RWPE2 (cell line): ENCODE measurements around the gene HSF2BP.

Source experiments
- ATAC-seq: fragments of 200-7000 bp; cut with Tn5 transposase; 3 replicates; pipeline ENCODE4 v1.9.1; 2021; ENCODE audit warnings: low read depth
- DNase-seq: peaks from one replicate; pipeline ENCODE4 v3.0.0-alpha.2; 2020; ENCODE audit warnings: low spot score
- H3K27ac ChIP-seq: fragments of 450-650 bp; 2 replicates; pipeline ENCODE4 v1.5.1; 2017; ENCODE audit warnings: mild to moderate bottlenecking; ENCODE audit not compliant: poor library complexity, severe bottlenecking
- H3K27me3 ChIP-seq: fragments of 250-450 bp; sonication (Bioruptor Pico); 2 replicates; pipeline ENCODE4 v1.5.1; 2021; ENCODE audit warnings: mild to moderate bottlenecking, moderate library complexity; ENCODE audit not compliant: insufficient read depth, poor library complexity, severe bottlenecking
- H3K36me3 ChIP-seq: fragments of 250-450 bp; sonication (Bioruptor Pico); 2 replicates; pipeline ENCODE4 v1.5.1; 2020; ENCODE audit warnings: low read depth, mild to moderate bottlenecking, moderate library complexity
- H3K4me1 ChIP-seq: fragments of 250-450 bp; sonication (Bioruptor Pico); 2 replicates; pipeline ENCODE4 v1.5.1; 2021; ENCODE audit warnings: mild to moderate bottlenecking, moderate library complexity; ENCODE audit not compliant: insufficient read depth, poor library complexity, severe bottlenecking
- H3K4me3 ChIP-seq: fragments of 250-450 bp; sonication (Bioruptor Pico); 2 replicates; pipeline ENCODE4 v1.5.1; 2021; ENCODE audit warnings: mild to moderate bottlenecking, moderate library complexity; ENCODE audit not compliant: severe bottlenecking
- H3K9me3 ChIP-seq: fragments of 250-450 bp; sonication (Bioruptor Pico); 2 replicates; pipeline ENCODE4 v1.5.1; 2021; ENCODE audit warnings: mild to moderate bottlenecking, moderate library complexity; ENCODE audit not compliant: severe bottlenecking
- TF ChIP-seq, protein P1 (sequence below): fragments of 450-650 bp; IDR thresholded peaks from one replicate; pipeline ENCODE4 v1.5.1; 2017; ENCODE audit warnings: mild to moderate bottlenecking, moderate library complexity; ENCODE audit not compliant: poor library complexity, severe bottlenecking

HSF2BP gene

DNA sequence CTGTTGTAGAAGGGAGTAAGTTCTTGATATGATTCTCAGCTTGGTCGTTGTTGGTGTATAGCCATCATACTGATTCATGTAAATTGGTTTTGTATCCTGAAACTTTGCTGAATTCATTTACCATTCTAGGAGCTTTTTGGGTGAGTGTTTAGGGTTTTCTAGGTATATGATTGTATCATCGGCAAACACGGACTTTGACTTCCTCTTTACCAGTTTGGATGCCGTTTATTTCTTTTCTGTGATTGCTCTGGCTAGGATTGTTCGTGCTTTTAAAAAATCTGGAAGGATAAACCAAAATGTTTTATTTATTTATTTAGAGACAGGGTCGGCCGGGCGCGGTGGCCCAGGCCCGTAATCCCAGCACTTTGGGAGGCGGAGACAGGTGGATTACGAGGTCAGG is 20.7 kb upstream of the HSF2BP start:
- H3K27me3 ChIP-seq: no peaks in the 10 kb centered on the region
- H3K27ac ChIP-seq: no peak overlapping the region
- DNase-seq (no peak), ATAC-seq (no peak)
- H3K36me3 ChIP-seq: peaks cover 92% of the 10 kb centered on the region
- H3K4me1 ChIP-seq: no peaks in the 10 kb centered on the region
- H3K4me3 ChIP-seq: no peak overlapping the region
- TF ChIP-seq, protein P1, sequence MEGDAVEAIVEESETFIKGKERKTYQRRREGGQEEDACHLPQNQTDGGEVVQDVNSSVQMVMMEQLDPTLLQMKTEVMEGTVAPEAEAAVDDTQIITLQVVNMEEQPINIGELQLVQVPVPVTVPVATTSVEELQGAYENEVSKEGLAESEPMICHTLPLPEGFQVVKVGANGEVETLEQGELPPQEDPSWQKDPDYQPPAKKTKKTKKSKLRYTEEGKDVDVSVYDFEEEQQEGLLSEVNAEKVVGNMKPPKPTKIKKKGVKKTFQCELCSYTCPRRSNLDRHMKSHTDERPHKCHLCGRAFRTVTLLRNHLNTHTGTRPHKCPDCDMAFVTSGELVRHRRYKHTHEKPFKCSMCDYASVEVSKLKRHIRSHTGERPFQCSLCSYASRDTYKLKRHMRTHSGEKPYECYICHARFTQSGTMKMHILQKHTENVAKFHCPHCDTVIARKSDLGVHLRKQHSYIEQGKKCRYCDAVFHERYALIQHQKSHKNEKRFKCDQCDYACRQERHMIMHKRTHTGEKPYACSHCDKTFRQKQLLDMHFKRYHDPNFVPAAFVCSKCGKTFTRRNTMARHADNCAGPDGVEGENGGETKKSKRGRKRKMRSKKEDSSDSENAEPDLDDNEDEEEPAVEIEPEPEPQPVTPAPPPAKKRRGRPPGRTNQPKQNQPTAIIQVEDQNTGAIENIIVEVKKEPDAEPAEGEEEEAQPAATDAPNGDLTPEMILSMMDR: no peak
- no peaks in the 10 kb centered on the region for H3K9me3 ChIP-seq

DNA sequence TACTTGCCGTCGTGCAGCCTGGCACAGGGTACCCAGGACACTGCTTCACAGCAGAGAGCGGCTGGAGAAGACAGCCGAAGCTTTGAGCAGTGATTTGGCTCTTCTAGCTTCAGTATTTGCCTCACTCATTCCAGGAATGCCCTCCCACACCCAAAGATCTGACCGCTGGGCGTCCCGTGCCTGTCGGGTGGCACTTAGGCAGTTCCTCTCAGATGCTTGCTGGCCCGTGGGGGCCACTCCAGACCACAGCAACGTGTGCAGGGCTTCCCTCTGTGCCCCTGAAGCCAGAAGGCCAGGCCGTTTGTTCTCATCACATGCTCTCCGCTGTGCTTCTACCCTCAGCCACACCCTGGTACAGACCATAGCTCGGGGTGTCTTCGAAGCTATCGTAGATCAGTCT is 17.1 kb upstream of the HSF2BP start:
- Histone ChIP-seq H3K27me3 (no peaks in the 10 kb centered on the region), H3K36me3 (peaks cover 93% of the 10 kb centered on the region), H3K4me1 (no peaks in the 10 kb centered on the region), H3K27ac (no peak overlapping the region), H3K4me3 (no peak overlapping the region), H3K9me3 (no peaks in the 10 kb centered on the region)
- no peak for ATAC-seq
- no peak for DNase-seq
- TF ChIP-seq, protein P1: no peak

DNA sequence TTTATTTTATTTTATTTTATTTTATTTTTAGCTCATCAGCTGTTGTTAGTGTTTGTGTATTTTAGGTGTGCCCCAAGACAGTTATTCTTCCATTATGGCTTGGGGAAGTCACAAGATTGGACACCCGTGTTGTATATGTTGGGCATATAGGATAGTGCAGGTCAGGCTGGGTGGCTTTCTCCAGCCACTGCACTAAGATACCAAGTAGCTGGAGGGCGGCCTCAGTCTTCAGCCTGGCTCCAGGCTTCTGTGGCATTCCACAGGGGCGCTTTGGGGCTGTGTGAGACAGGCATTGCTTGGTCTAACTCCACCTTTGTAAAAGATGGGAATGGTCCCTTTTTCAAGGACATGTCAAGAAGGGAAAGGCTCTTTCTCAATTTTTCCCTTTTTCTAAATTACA is 16.6 kb upstream of the HSF2BP start:
- DNase-seq (no peak), ATAC-seq (no peak)
- Histone ChIP-seq H3K27me3 (no peaks in the 10 kb centered on the region), H3K4me1 (no peaks in the 10 kb centered on the region), H3K9me3 (no peaks in the 10 kb centered on the region), H3K36me3 (peaks cover 91% of the 10 kb centered on the region), H3K27ac (no peak overlapping the region), H3K4me3 (no peak overlapping the region)
- TF ChIP-seq, protein P1: no peak

DNA sequence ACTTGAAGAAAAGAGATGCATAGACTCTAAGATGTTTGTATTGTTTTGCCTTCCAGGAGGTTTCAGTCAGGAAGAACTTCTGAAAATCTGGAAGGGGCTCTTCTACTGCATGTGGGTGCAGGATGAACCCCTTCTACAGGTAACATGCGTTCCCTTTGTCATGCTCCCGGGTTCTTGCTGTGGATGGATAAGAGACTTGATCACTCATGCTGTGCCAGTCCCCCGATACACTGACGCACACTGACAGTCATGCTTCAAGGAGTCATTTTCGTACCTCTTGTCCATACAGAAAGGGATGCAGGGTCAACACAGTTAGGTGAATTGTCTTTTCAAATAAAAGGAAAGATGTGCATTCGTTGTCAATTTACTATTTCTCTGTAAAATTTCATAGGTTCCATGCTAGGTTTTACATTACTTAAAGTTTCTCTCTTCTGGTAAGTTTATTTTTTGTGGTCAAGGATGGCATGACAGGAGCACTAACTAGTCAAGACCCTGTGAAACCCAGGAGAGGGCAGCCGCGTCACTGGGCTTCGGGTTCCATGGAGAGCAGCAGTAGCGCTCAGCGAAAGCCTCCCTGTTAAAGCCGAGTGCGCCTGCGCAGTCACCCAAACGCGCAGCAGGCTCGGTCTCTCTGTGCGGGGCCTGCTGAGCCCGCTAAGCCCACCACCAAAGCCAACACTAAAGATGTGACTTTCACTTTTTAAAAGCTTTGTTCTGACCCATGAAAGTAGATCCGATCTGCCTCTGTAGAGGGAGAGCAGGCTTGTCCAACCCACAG is 10.7 kb upstream of the HSF2BP start:
- ATAC-seq: no peak
- TF ChIP-seq, protein P1: no peak
- no peak for DNase-seq
- H3K4me1 ChIP-seq: peaks cover 9% of the 10 kb centered on the region
- no peaks in the 10 kb centered on the region for H3K9me3 ChIP-seq
- peaks cover 61% of the 10 kb centered on the region for H3K36me3 ChIP-seq
- no peaks in the 10 kb centered on the region for H3K27me3 ChIP-seq
- H3K27ac ChIP-seq: no peak overlapping the region
- no peak overlapping the region for H3K4me3 ChIP-seq

DNA sequence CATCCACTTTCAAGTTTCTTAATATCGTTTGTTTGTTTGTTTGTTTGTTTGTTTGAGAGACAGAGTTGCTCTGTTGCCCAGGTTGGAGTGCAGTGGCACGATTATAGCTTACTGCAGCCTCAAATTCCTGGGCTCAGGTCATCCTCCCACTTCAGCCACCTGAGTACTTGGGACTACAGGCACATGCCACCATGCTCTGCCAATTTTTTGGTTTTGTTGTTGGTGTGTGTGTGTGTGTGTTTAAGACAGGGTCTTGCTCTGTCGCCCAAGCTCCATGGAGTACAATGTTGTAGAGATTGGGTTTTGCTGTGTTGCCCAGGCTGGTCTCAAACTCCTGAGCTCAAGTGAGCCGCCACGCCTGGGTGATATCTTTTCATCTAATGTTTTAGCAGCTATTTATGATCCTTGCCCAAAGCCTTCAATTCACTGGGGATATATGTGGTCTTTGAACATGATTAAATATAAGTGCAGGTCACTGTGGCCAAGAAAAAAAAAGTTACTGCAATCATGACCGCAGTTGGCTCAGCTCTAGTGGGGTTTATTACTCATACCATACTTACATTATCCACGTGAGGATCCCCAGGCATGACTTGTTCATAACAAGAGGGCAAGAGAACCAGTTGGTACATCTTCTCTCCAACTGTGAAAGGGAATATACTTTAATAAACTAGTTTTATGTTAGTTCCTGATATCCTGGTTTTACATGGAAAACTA is 8.1 kb upstream of the HSF2BP start:
- TF ChIP-seq, protein P1: no peak
- Histone ChIP-seq H3K36me3 (peaks cover 61% of the 10 kb centered on the region), H3K4me1 (peaks cover 9% of the 10 kb centered on the region), H3K27me3 (no peaks in the 10 kb centered on the region), H3K4me3 (no peak overlapping the region), H3K9me3 (no peaks in the 10 kb centered on the region), H3K27ac (peak overlapping the region; percentile 17)
- ATAC-seq (peak; percentile 73), DNase-seq (no peak)
